ENCODE results near the gene CCDC110.

The CCDC110 gene

DNA sequence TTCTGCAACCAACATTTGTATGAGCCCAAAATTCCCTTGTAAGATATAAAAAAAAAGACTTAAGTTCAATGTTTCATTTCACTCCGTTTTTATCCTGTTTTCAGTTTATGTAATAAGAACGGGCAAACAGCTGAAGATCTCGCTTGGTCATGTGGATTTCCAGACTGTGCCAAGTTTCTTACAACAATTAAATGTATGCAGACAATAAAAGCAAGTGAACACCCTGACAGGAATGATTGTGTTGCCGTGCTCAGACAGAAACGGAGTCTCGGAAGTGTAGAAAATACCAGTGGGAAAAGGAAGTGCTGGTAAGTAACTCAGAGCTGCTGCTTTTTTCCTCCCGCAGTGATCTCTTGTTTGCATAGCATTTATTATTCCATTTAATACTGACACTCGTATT, 72.1 kb downstream of the CCDC110 start:
- Histone ChIP-seq H3K27me3 (no peaks in the 10 kb centered on the region), H4K20me1 (peaks cover 5% of the 10 kb centered on the region; the same call in 1 of the 2 replicates), H3K9me3 (no peaks in the 10 kb centered on the region), H3K4me2 (peak overlapping the region; percentile 90; the same call in 1 of the 2 replicates), H3K4me1 (peaks cover 45% of the 10 kb centered on the region), H3K27ac (no peak overlapping the region), H3K4me3 (no peak overlapping the region), H3K9ac (no peak overlapping the region), H3K36me3 (peaks cover 41% of the 10 kb centered on the region)
- no peak for TF ChIP-seq Cebpa-rat (IDR thresholded peaks at IDR 0.05)

- no peak overlapping the region for H3K9ac ChIP-seq
- H3K4me1 ChIP-seq, result peaks cover 54% of the 10 kb centered on the region
- no peak for TF ChIP-seq Cebpa-rat (IDR thresholded peaks at IDR 0.05)
- no peaks in the 10 kb centered on the region for H3K27me3 ChIP-seq
- peak overlapping the region; percentile 90; the same call in 1 of the 2 replicates for H3K4me2 ChIP-seq
- peaks cover 5% of the 10 kb centered on the region; the same call in 1 of the 2 replicates for H4K20me1 ChIP-seq
- no peaks in the 10 kb centered on the region for H3K9me3 ChIP-seq
- H3K27ac ChIP-seq, result no peak overlapping the region
- H3K4me3 ChIP-seq, result no peak overlapping the region
- H3K36me3 ChIP-seq, result peaks cover 35% of the 10 kb centered on the region
Observed at GRCh38 chr4:185398618-185399017, 72.9 kb downstream of the CCDC110 start.

- H3K4me3 ChIP-seq, result peak within 1 kb of the TSS; percentile 93
- peaks cover 23% of the 10 kb centered on the region for H3K36me3 ChIP-seq
- H3K27ac ChIP-seq, result peak within 1 kb of the TSS; percentile 88
- peaks cover 71% of the 10 kb centered on the region for H3K4me1 ChIP-seq
- peak within 1 kb of the TSS; percentile 90 for H3K4me2 ChIP-seq
- peaks cover 5% of the 10 kb centered on the region; the same call in 1 of the 2 replicates for H4K20me1 ChIP-seq
- peak within 1 kb of the TSS; percentile 84 for H3K9ac ChIP-seq
- no peaks in the 10 kb centered on the region for H3K9me3 ChIP-seq
- TF ChIP-seq Cebpa-rat (IDR thresholded peaks at IDR 0.05), result no peak
- H3K27me3 ChIP-seq, result no peaks in the 10 kb centered on the region
Observed at GRCh38 chr4:185396724-185397385, 74.7 kb downstream of the CCDC110 start, which contains the start of gene ANKRD37. TSS of gene ANKRD37 (plus strand) at chr4:185396841. CDS start at chr4:185396924, 83 bp downstream.

GRCh38 chr4:185395956-185396723, 75.4 kb downstream of the CCDC110 start:
- peaks cover 5% of the 10 kb centered on the region; the same call in 1 of the 2 replicates for H4K20me1 ChIP-seq
- no peaks in the 10 kb centered on the region for H3K27me3 ChIP-seq
- H3K9ac ChIP-seq, result peak overlapping the region; percentile 84
- H3K9me3 ChIP-seq, result no peaks in the 10 kb centered on the region
- peaks cover 72% of the 10 kb centered on the region for H3K4me1 ChIP-seq
- H3K4me2 ChIP-seq, result peak overlapping the region; percentile 90
- peak overlapping the region; percentile 93 for H3K4me3 ChIP-seq
- TF ChIP-seq Cebpa-rat (IDR thresholded peaks at IDR 0.05), result no peak
- peak overlapping the region; percentile 88 for H3K27ac ChIP-seq
- H3K36me3 ChIP-seq, result peaks cover 18% of the 10 kb centered on the region

- Histone ChIP-seq H3K4me2 (peak within 1 kb of the TSS; percentile 90), H3K4me1 (peaks cover 72% of the 10 kb centered on the region), H3K27me3 (no peaks in the 10 kb centered on the region), H3K9ac (peak within 1 kb of the TSS; percentile 84), H3K4me3 (peak within 1 kb of the TSS; percentile 93), H3K27ac (peak within 1 kb of the TSS; percentile 88), H3K36me3 (peaks cover 14% of the 10 kb centered on the region), H3K9me3 (no peaks in the 10 kb centered on the region), H4K20me1 (peaks cover 5% of the 10 kb centered on the region; the same call in 1 of the 2 replicates)
- no peak for TF ChIP-seq Cebpa-rat (IDR thresholded peaks at IDR 0.05)
Observed at GRCh38 chr4:185395238-185395955, 76.1 kb downstream of the CCDC110 start, which contains the start of gene LRP2BP. TSS of gene LRP2BP (minus strand) at chr4:185395924. CDS start at chr4:185378186, 17,738 bp downstream.

Measured in BLaER1 (cell line).